ENCODE data around the gene PDZD4. TPM values are rescaled to one million over a fixed set of nuclear protein-coding genes. Genes with fewer than 3 reads are reported as not detected.

The PDZD4 gene
- polyA plus RNA-seq, 1 donor (not counting 4 experiments of a cell fraction or from before 2014, with no cell fraction given) = 0.05 TPM

GRCh38 chrX:153824348-153824747 is 6.0 kb downstream of the PDZD4 start:
- H3K36me3 ChIP-seq (ENCODE audit: control insufficient read depth in 2 of 2, extremely low read depth in 1 of 2, insufficient read depth in 2 of 2, low read length in 2 of 2) = no peaks in the 10 kb centered on the region
- dilution Hi-C loops (cut with MboI; ENCODE audit: extremely low pct_ligation_motif_present, low sequenced_read_pairs) = no loop called here
- H3K9me1 ChIP-seq (ENCODE audit: control insufficient read depth, extremely low read depth, insufficient read depth, low read length) = no peaks in the 10 kb centered on the region
- DNase-seq (ENCODE audit: low read depth, low spot score) (no peak), FAIRE-seq (no peak)
- H3K4me3 ChIP-seq (ENCODE audit: control insufficient read depth in 2 of 3, extremely low read depth in 1 of 3, insufficient read depth in 2 of 3, low read depth in 1 of 3, low read length in 3 of 3) = no peak overlapping the region
- no peaks in the 10 kb centered on the region for H3K9me3 ChIP-seq (ENCODE audit: control insufficient read depth, low read depth, low read length)
- no peaks in the 10 kb centered on the region for H4K20me1 ChIP-seq (ENCODE audit: control insufficient read depth, extremely low read depth, insufficient read depth, low read length)
- no peak overlapping the region for H3K27ac ChIP-seq (ENCODE audit: control insufficient read depth, insufficient read depth, low read length)
- TF ChIP-seq EZH2 (IDR thresholded peaks at IDR 0.05; ENCODE audit: low read length) = no peak
- no peak for TF ChIP-seq CTCF (optimal IDR thresholded peaks at IDR 0.05 in 1 of 3, IDR thresholded peaks at IDR 0.05 in 1 of 3, conservative IDR thresholded peaks at IDR 0.05 in 1 of 3; ENCODE audit: extremely low read depth in 1 of 3, insufficient read depth in 2 of 3, low read length in 3 of 3)
- H3K79me2 ChIP-seq (ENCODE audit: control insufficient read depth, insufficient read depth, low read length) = no peaks in the 10 kb centered on the region
- H2AFZ ChIP-seq (ENCODE audit: control insufficient read depth, low read length) = no peak overlapping the region
- peaks cover 22% of the 10 kb centered on the region for H3K27me3 ChIP-seq (ENCODE audit: control insufficient read depth, extremely low read depth, insufficient read depth, low read length)
- no peak overlapping the region for H3K9ac ChIP-seq (ENCODE audit: control insufficient read depth, extremely low read depth, insufficient read depth, low read length)
- H3K4me2 ChIP-seq (ENCODE audit: control insufficient read depth, extremely low read depth, insufficient read depth, low read depth, low read length) = no peak overlapping the region
- H3K4me1 ChIP-seq (ENCODE audit: control insufficient read depth, extremely low read depth, insufficient read depth, low read length) = no peaks in the 10 kb centered on the region

GRCh38 chrX:153821066-153821465 is 9.3 kb downstream of the PDZD4 start:
- dilution Hi-C loops (cut with MboI; ENCODE audit: extremely low pct_ligation_motif_present, low sequenced_read_pairs) = no loop called here
- Histone ChIP-seq H2AFZ (ENCODE audit: control insufficient read depth, low read length) (no peak overlapping the region), H3K4me3 (ENCODE audit: control insufficient read depth in 2 of 3, extremely low read depth in 1 of 3, insufficient read depth in 2 of 3, low read depth in 1 of 3, low read length in 3 of 3) (no peak overlapping the region), H3K4me2 (ENCODE audit: control insufficient read depth, extremely low read depth, insufficient read depth, low read depth, low read length) (no peak overlapping the region), H3K9ac (ENCODE audit: control insufficient read depth, extremely low read depth, insufficient read depth, low read length) (no peak overlapping the region), H3K79me2 (ENCODE audit: control insufficient read depth, insufficient read depth, low read length) (no peaks in the 10 kb centered on the region), H3K4me1 (ENCODE audit: control insufficient read depth, extremely low read depth, insufficient read depth, low read length) (no peaks in the 10 kb centered on the region), H3K27ac (ENCODE audit: control insufficient read depth, insufficient read depth, low read length) (no peak overlapping the region), H3K36me3 (ENCODE audit: control insufficient read depth in 2 of 2, extremely low read depth in 1 of 2, insufficient read depth in 2 of 2, low read length in 2 of 2) (no peaks in the 10 kb centered on the region), H3K9me3 (ENCODE audit: control insufficient read depth, low read depth, low read length) (no peaks in the 10 kb centered on the region), H3K9me1 (ENCODE audit: control insufficient read depth, extremely low read depth, insufficient read depth, low read length) (no peaks in the 10 kb centered on the region), H4K20me1 (ENCODE audit: control insufficient read depth, extremely low read depth, insufficient read depth, low read length) (no peaks in the 10 kb centered on the region), H3K27me3 (ENCODE audit: control insufficient read depth, extremely low read depth, insufficient read depth, low read length) (peaks cover 7% of the 10 kb centered on the region)
- FAIRE-seq (no peak), DNase-seq (ENCODE audit: low read depth, low spot score) (no peak)
- TF ChIP-seq CTCF (optimal IDR thresholded peaks at IDR 0.05 in 1 of 3, IDR thresholded peaks at IDR 0.05 in 1 of 3, conservative IDR thresholded peaks at IDR 0.05 in 1 of 3; ENCODE audit: extremely low read depth in 1 of 3, insufficient read depth in 2 of 3, low read length in 3 of 3) (no peak), EZH2 (IDR thresholded peaks at IDR 0.05; ENCODE audit: low read length) (no peak)

All from keratinocyte (primary cell).